Measurements from ENCODE around the gene CYP2S1. TPM values are rescaled to one million over a fixed set of nuclear protein-coding genes. Genes with fewer than 3 reads are reported as not detected.

The CYP2S1 gene
- total RNA-seq, 2 donors from 2014 or later = 114 to 152 TPM

GRCh38 chr19:41214161-41214560, 21.1 kb downstream of the CYP2S1 start:
- no peak overlapping the region for H3K4me3 ChIP-seq
- no peak for TF ChIP-seq CTCF (IDR thresholded peaks at IDR 0.05)
- no peak overlapping the region for H3K9ac ChIP-seq (ENCODE audit: low read depth in 2 of 2, low read length in 2 of 2)

GRCh38 chr19:41217741-41218140, 24.7 kb downstream of the CYP2S1 start:
- Histone ChIP-seq H3K4me1 (no peaks in the 10 kb centered on the region), H3K4me3 (no peak overlapping the region), H3K27me3 (peaks cover 4% of the 10 kb centered on the region), H3K9ac (ENCODE audit: low read depth in 2 of 2, low read length in 2 of 2) (no peak overlapping the region), H3K36me3 (no peaks in the 10 kb centered on the region), H3K27ac (no peak overlapping the region), H3K9me3 (no peaks in the 10 kb centered on the region)
- no peak for DNase-seq
- no peak for TF ChIP-seq CTCF (IDR thresholded peaks at IDR 0.05)
- intact Hi-C loops (cut with DNase I) = no loop called here

More at GRCh38 chr19:41214161-41214560, 21.1 kb downstream of the CYP2S1 start:
- Histone ChIP-seq H3K27ac (no peak overlapping the region), H3K36me3 (no peaks in the 10 kb centered on the region), H3K27me3 (peaks cover 4% of the 10 kb centered on the region), H3K9me3 (no peaks in the 10 kb centered on the region), H3K4me1 (no peaks in the 10 kb centered on the region)
- no peak for DNase-seq
- intact Hi-C loops (cut with DNase I) = no loop called here

- no peak for TF ChIP-seq CTCF (IDR thresholded peaks at IDR 0.05)
- Histone ChIP-seq H3K27me3 (peaks cover 4% of the 10 kb centered on the region), H3K27ac (no peak overlapping the region), H3K9me3 (no peaks in the 10 kb centered on the region), H3K36me3 (no peaks in the 10 kb centered on the region), H3K4me3 (no peak overlapping the region), H3K4me1 (no peaks in the 10 kb centered on the region), H3K9ac (ENCODE audit: low read depth in 2 of 2, low read length in 2 of 2) (peak overlapping the region; percentile 28 to 32)
- DNase-seq = no peak
- intact Hi-C loops (cut with DNase I) = no loop called here
Observed at GRCh38 chr19:41218249-41218614, 25.2 kb downstream of the CYP2S1 start.

- Histone ChIP-seq H3K36me3 (no peaks in the 10 kb centered on the region), H3K9ac (ENCODE audit: low read depth in 2 of 2, low read length in 2 of 2) (peak within 1 kb of the TSS; percentile 72 to 74), H3K4me3 (peak within 1 kb of the TSS; percentile 37), H3K27ac (peak within 1 kb of the TSS; percentile 77), H3K9me3 (no peaks in the 10 kb centered on the region), H3K27me3 (peaks cover 4% of the 10 kb centered on the region), H3K4me1 (no peaks in the 10 kb centered on the region)
- TF ChIP-seq CTCF (IDR thresholded peaks at IDR 0.05) = no peak
- peak; percentile 59 for DNase-seq
- intact Hi-C loops (cut with DNase I) = no loop called here
Observed at GRCh38 chr19:41218615-41219507, 25.8 kb downstream of the CYP2S1 start, which contains the start of gene AXL. AXL (plus strand) TSS chr19:41219223; CDS start chr19:41219393, 170 bp downstream.

GRCh38 chr19:41219924-41220567, 27.0 kb downstream of the CYP2S1 start:
- no peak for TF ChIP-seq CTCF (IDR thresholded peaks at IDR 0.05)

More at GRCh38 chr19:41219924-41220567, 27.0 kb downstream of the CYP2S1 start:
- Histone ChIP-seq H3K36me3 (no peaks in the 10 kb centered on the region), H3K4me1 (no peaks in the 10 kb centered on the region), H3K9me3 (no peaks in the 10 kb centered on the region), H3K27ac (peak overlapping the region; percentile 77), H3K4me3 (peak overlapping the region; percentile 37), H3K9ac (ENCODE audit: low read depth in 2 of 2, low read length in 2 of 2) (peak overlapping the region; percentile 72 to 74), H3K27me3 (peaks cover 4% of the 10 kb centered on the region)
- intact Hi-C loops (cut with DNase I) = no loop called here
- no peak for DNase-seq
